Memory B cell (primary cell): ENCODE data around the gene NHSL2.

ENCODE experiments used
- ATAC-seq: fragments of 150-1000 bp; cut with Tn5 transposase; 2 replicates; pipeline ENCODE4 v1.10.0; 2021; ENCODE audit warnings: low read depth, mild to moderate bottlenecking, moderate library complexity
- DNase-seq, 2 donors: peaks; one replicate each; pipeline ENCODE4 v3.0.0; 2022; ENCODE audit warnings: low spot score in 2 of 2
- H3K27ac Mint-ChIP-seq: one replicate; pipeline ENCODE4 v1.8.0; 2022; ENCODE audit warnings: mild to moderate bottlenecking, moderate library complexity, mixed read lengths
- H3K27me3 Mint-ChIP-seq: one replicate; pipeline ENCODE4 v1.8.0; 2022; ENCODE audit warnings: mixed read lengths
- H3K36me3 Mint-ChIP-seq: one replicate; pipeline ENCODE4 v1.8.0; 2022; ENCODE audit warnings: mild to moderate bottlenecking, mixed read lengths
- H3K4me1 Mint-ChIP-seq: one replicate; pipeline ENCODE4 v1.8.0; 2022; ENCODE audit warnings: mixed read lengths
- H3K4me3 Mint-ChIP-seq: one replicate; pipeline ENCODE4 v1.8.0; 2022; ENCODE audit warnings: mild to moderate bottlenecking, moderate library complexity, mixed read lengths
- H3K9me3 Mint-ChIP-seq: one replicate; pipeline ENCODE4 v1.8.0; 2022; ENCODE audit warnings: mixed read lengths

NHSL2 gene

GRCh38 chrX:72041176-72041575, 130.5 kb downstream of the NHSL2 start:
- ATAC-seq: no peak
- peaks cover 6% of the 10 kb centered on the region for H3K36me3 Mint-ChIP-seq
- no peaks in the 10 kb centered on the region for H3K4me1 Mint-ChIP-seq

GRCh38 chrX:72041871-72042851, 131.5 kb downstream of the NHSL2 start:
- DNase-seq (no peak), ATAC-seq (no peak)
- no peaks in the 10 kb centered on the region for H3K4me1 Mint-ChIP-seq
- H3K27ac Mint-ChIP-seq: no peak overlapping the region
- H3K9me3 Mint-ChIP-seq: no peaks in the 10 kb centered on the region
- no peaks in the 10 kb centered on the region for H3K36me3 Mint-ChIP-seq
- H3K4me3 Mint-ChIP-seq: no peak overlapping the region
- H3K27me3 Mint-ChIP-seq: peaks cover 4% of the 10 kb centered on the region

More at GRCh38 chrX:72041176-72041575, 130.5 kb downstream of the NHSL2 start:
- H3K27ac Mint-ChIP-seq: no peak overlapping the region
- no peak overlapping the region for H3K4me3 Mint-ChIP-seq
- no peak for DNase-seq
- H3K27me3 Mint-ChIP-seq: peaks cover 4% of the 10 kb centered on the region
- H3K9me3 Mint-ChIP-seq: peaks cover 3% of the 10 kb centered on the region

GRCh38 chrX:72042852-72043248, 132.2 kb downstream of the NHSL2 start:
- Mint-ChIP-seq H3K4me3 (no peak overlapping the region), H3K27me3 (peaks cover 4% of the 10 kb centered on the region), H3K9me3 (no peaks in the 10 kb centered on the region), H3K27ac (no peak overlapping the region), H3K4me1 (no peaks in the 10 kb centered on the region), H3K36me3 (no peaks in the 10 kb centered on the region)
- DNase-seq: no peak
- no peak for ATAC-seq

- ATAC-seq: no peak
- no peaks in the 10 kb centered on the region for H3K9me3 Mint-ChIP-seq
Measured at GRCh38 chrX:72043636-72044035, 133.0 kb downstream of the NHSL2 start.

GRCh38 chrX:72045141-72045540, 134.5 kb downstream of the NHSL2 start:
- Mint-ChIP-seq H3K9me3 (peaks cover 2% of the 10 kb centered on the region), H3K36me3 (no peaks in the 10 kb centered on the region), H3K27ac (no peak overlapping the region), H3K4me3 (no peak overlapping the region), H3K27me3 (peaks cover 3% of the 10 kb centered on the region), H3K4me1 (peaks cover 3% of the 10 kb centered on the region)
- DNase-seq (no peak), ATAC-seq (no peak)

More at GRCh38 chrX:72043636-72044035, 133.0 kb downstream of the NHSL2 start:
- H3K27ac Mint-ChIP-seq: no peak overlapping the region
- no peak for DNase-seq
- H3K4me1 Mint-ChIP-seq: peaks cover under 1% of the 10 kb centered on the region
- H3K27me3 Mint-ChIP-seq: peaks cover 6% of the 10 kb centered on the region
- H3K4me3 Mint-ChIP-seq: no peak overlapping the region
- no peaks in the 10 kb centered on the region for H3K36me3 Mint-ChIP-seq

GRCh38 chrX:72045552-72046277, 135.1 kb downstream of the NHSL2 start:
- peaks cover 3% of the 10 kb centered on the region for H3K4me1 Mint-ChIP-seq
- peaks cover 2% of the 10 kb centered on the region for H3K9me3 Mint-ChIP-seq
- peaks cover 3% of the 10 kb centered on the region for H3K27me3 Mint-ChIP-seq
- no peak overlapping the region for H3K27ac Mint-ChIP-seq
- no peak overlapping the region for H3K4me3 Mint-ChIP-seq
- H3K36me3 Mint-ChIP-seq: no peaks in the 10 kb centered on the region
- no peak for DNase-seq
- ATAC-seq: no peak

GRCh38 chrX:72046447-72046846, 135.8 kb downstream of the NHSL2 start:
- Mint-ChIP-seq H3K36me3 (no peaks in the 10 kb centered on the region), H3K4me1 (peaks cover 3% of the 10 kb centered on the region), H3K9me3 (peaks cover 2% of the 10 kb centered on the region), H3K27me3 (peaks cover 3% of the 10 kb centered on the region), H3K4me3 (no peak overlapping the region), H3K27ac (no peak overlapping the region)
- no peak for ATAC-seq
- no peak for DNase-seq

GRCh38 chrX:72048510-72049455, 138.1 kb downstream of the NHSL2 start:
- Mint-ChIP-seq H3K9me3 (peaks cover 2% of the 10 kb centered on the region), H3K36me3 (no peaks in the 10 kb centered on the region), H3K4me3 (no peak overlapping the region), H3K27me3 (peaks cover 5% of the 10 kb centered on the region), H3K4me1 (peaks cover 3% of the 10 kb centered on the region), H3K27ac (no peak overlapping the region)
- ATAC-seq: no peak
- DNase-seq: no peak

GRCh38 chrX:72050011-72050410, 139.4 kb downstream of the NHSL2 start:
- no peak overlapping the region for H3K4me3 Mint-ChIP-seq
- DNase-seq (no peak), ATAC-seq (no peak)
- peaks cover 8% of the 10 kb centered on the region for H3K27me3 Mint-ChIP-seq
- H3K36me3 Mint-ChIP-seq: no peaks in the 10 kb centered on the region
- H3K4me1 Mint-ChIP-seq: peaks cover 3% of the 10 kb centered on the region
- H3K9me3 Mint-ChIP-seq: peaks cover 2% of the 10 kb centered on the region
- H3K27ac Mint-ChIP-seq: no peak overlapping the region

- no peak for DNase-seq
- Mint-ChIP-seq H3K9me3 (peaks cover 2% of the 10 kb centered on the region), H3K36me3 (no peaks in the 10 kb centered on the region), H3K27me3 (peaks cover 8% of the 10 kb centered on the region), H3K4me1 (peaks cover 3% of the 10 kb centered on the region), H3K27ac (no peak overlapping the region), H3K4me3 (no peak overlapping the region)
- no peak for ATAC-seq
Measured at GRCh38 chrX:72051589-72051988, 140.9 kb downstream of the NHSL2 start.

GRCh38 chrX:72052415-72053090, 141.9 kb downstream of the NHSL2 start:
- H3K27me3 Mint-ChIP-seq: peaks cover 10% of the 10 kb centered on the region
- H3K9me3 Mint-ChIP-seq: peaks cover 2% of the 10 kb centered on the region
- no peak for ATAC-seq
- no peak for DNase-seq
- peaks cover 3% of the 10 kb centered on the region for H3K4me1 Mint-ChIP-seq
- no peak overlapping the region for H3K4me3 Mint-ChIP-seq
- H3K36me3 Mint-ChIP-seq: no peaks in the 10 kb centered on the region
- H3K27ac Mint-ChIP-seq: no peak overlapping the region

GRCh38 chrX:72053508-72053907, 142.9 kb downstream of the NHSL2 start:
- Mint-ChIP-seq H3K9me3 (peaks cover 2% of the 10 kb centered on the region), H3K4me3 (no peak overlapping the region), H3K4me1 (peaks cover 3% of the 10 kb centered on the region), H3K27me3 (peaks cover 9% of the 10 kb centered on the region), H3K27ac (no peak overlapping the region), H3K36me3 (no peaks in the 10 kb centered on the region)
- no peak for ATAC-seq
- no peak for DNase-seq
